Lung (tissue), 12 donors: ENCODE measurements around the gene IFITM10. TPM values are rescaled to one million over a fixed set of nuclear protein-coding genes. Genes with fewer than 3 reads are reported as not detected.
"Not testable (repeated sequence)": the region's sequence is repeated elsewhere in the genome, so short reads cannot be mapped to it uniquely, and the experiment has no call there.

Source experiments
- ATAC-seq: fragments of 200-7000 bp; cut with Tn5 transposase; one replicate; pipeline ENCODE4 v1.9.1; 2020; ENCODE audit warnings: moderate number of reproducible peaks; ENCODE audit not compliant: insufficient read depth, low FRiP score
- DNase-seq, 3 donors: peaks; one replicate each; pipeline ENCODE4 v3.0.0-alpha.2; 2013 to 2017
- H3K27ac ChIP-seq, 2 donors: one replicate each; pipeline ENCODE4 v1.5.1; 2013; ENCODE audit warnings: mild to moderate bottlenecking in 2 of 2, moderate library complexity in 2 of 2, control low read depth in 1 of 2, inconsistent platforms in 1 of 2, low read depth in 1 of 2, low read length in 1 of 2
- H3K27me3 ChIP-seq, 3 donors: one replicate each; pipeline ENCODE4 v1.5.1; 2013; ENCODE audit warnings: low read length in 2 of 3; ENCODE audit not compliant: control insufficient read depth in 3 of 3, insufficient read depth in 3 of 3
- H3K36me3 ChIP-seq, 4 donors: one replicate each; pipeline ENCODE4 v1.5.1; 2013; ENCODE audit warnings: low read length in 4 of 4, mild to moderate bottlenecking in 1 of 4, moderate library complexity in 1 of 4; ENCODE audit not compliant: control insufficient read depth in 4 of 4, insufficient read depth in 4 of 4
- H3K4me1 ChIP-seq, 5 donors: one replicate each; pipeline ENCODE4 v1.5.1; 2013; ENCODE audit warnings: low read length in 5 of 5, mild to moderate bottlenecking in 2 of 5, moderate library complexity in 1 of 5; ENCODE audit not compliant: control insufficient read depth in 5 of 5, insufficient read depth in 5 of 5
- H3K4me3 ChIP-seq: one replicate; pipeline ENCODE4 v1.5.1; 2013; ENCODE audit warnings: mild to moderate bottlenecking, control low read depth, moderate library complexity
- H3K9ac ChIP-seq, 2 donors: one replicate each; pipeline ENCODE4 v1.5.1; 2013; ENCODE audit warnings: low read length in 2 of 2, control low read depth in 1 of 2; ENCODE audit not compliant: insufficient read depth in 1 of 2
- H3K9me3 ChIP-seq, 4 donors: one replicate each; pipeline ENCODE4 v1.5.1; 2013; ENCODE audit warnings: low read length in 3 of 4, mild to moderate bottlenecking in 1 of 4, moderate library complexity in 1 of 4; ENCODE audit not compliant: control insufficient read depth in 4 of 4, insufficient read depth in 3 of 4
- WGBS, 2 donors: extraction: QIAGEN DNeasy Blood & Tissue Kit; methylation state at CpG; one replicate each; pipeline ENCODE4 v1.1.7; 2013; 5-methylcytosine and 5-hydroxymethylcytosine counted together
- polyA plus RNA-seq, 2 donors: library from polyadenylated mRNA; stranded (reverse); fragments of 200-250 nt; gene quantifications; one replicate each; pipeline ENCODE4 v1.2.1, GENCODE V29; 2013
- total RNA-seq, 2 donors: library from RNA; depleted of rRNA in 1 of 2; stranded (reverse); fragments of >200 nt in 1 of 2; gene quantifications; one replicate each; pipeline ENCODE4 v1.2.1, GENCODE V29; 2014 to 2021
- TF ChIP-seq, protein P1 (sequence below): IDR thresholded peaks from 2 replicates; pipeline ENCODE4 v1.5.1; 2012; ENCODE audit warnings: mild to moderate bottlenecking; ENCODE audit errors: control extremely low read depth, extremely low read depth
- donor health status: control.
- donor health status: control.
- donor health status: Bipolar disorder and iron deficiency.
- donor health status: healthy.
- donor health status: DM: yes; HTN: yes; CAD: no.

Gene IFITM10
- total and polyA plus RNA-seq, 4 donors, result 0.40 to 18.8 (median 2.7) TPM

DNA sequence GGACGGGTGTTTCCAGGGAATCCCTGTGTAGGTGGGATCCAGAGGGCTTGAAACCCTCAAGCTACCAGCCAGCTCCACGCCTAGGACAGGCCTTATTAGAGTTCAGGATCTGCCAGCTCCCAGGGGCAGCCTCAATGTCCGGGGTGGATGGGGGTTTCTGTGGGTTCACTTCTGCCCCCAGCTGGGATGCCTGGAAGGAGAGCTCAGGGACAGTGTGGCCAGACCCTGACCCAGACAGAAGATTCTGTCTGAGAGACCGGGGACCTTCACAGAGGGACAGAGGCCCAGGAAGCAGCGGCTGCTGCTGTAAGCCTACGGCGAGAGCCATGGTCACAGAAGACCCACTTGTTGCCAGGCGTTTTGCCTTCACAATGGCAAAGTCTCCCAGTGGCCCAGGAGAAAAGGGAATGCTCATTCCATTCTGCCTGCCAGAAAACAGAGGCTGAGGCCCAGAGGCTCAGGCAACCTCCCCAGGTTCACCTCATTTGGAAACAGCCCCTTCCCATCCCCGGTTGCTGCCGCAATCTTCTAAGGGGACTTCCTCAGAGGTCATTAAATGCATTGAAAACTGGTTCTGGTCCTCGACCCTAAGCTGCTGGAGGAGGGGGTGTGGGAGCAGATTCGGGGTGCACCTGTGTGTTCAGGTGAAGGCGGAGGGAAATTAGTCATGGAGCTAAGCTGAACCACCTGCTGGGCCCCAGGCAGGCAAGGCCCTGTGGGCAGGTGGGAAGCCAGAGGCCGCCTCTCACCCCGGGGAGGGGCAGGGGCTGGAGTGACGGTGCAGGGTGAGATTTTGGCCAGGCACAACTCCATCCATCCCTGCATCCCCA, 58.3 kb downstream of the IFITM10 start:
- ATAC-seq (no peak), DNase-seq (no peak)
- Histone ChIP-seq H3K27me3 (peaks cover 0 to 5% (median 0%) of the 10 kb centered on the region in 3 donors), H3K27ac (no peak overlapping the region), H3K4me1 (peaks cover 0 to 22% (median 8%) of the 10 kb centered on the region in 5 donors), H3K9me3 (peaks cover 0 to 2% (median 0%) of the 10 kb centered on the region in 4 donors), H3K4me3 (no peak overlapping the region), H3K9ac (no peak overlapping the region), H3K36me3 (no peaks in the 10 kb centered on the region)
- TF ChIP-seq, protein P1, sequence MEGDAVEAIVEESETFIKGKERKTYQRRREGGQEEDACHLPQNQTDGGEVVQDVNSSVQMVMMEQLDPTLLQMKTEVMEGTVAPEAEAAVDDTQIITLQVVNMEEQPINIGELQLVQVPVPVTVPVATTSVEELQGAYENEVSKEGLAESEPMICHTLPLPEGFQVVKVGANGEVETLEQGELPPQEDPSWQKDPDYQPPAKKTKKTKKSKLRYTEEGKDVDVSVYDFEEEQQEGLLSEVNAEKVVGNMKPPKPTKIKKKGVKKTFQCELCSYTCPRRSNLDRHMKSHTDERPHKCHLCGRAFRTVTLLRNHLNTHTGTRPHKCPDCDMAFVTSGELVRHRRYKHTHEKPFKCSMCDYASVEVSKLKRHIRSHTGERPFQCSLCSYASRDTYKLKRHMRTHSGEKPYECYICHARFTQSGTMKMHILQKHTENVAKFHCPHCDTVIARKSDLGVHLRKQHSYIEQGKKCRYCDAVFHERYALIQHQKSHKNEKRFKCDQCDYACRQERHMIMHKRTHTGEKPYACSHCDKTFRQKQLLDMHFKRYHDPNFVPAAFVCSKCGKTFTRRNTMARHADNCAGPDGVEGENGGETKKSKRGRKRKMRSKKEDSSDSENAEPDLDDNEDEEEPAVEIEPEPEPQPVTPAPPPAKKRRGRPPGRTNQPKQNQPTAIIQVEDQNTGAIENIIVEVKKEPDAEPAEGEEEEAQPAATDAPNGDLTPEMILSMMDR, result no peak
- WGBS, 2 donors, result 84 to 89% methylated on average over 16 of the region's 16 CpGs

DNA sequence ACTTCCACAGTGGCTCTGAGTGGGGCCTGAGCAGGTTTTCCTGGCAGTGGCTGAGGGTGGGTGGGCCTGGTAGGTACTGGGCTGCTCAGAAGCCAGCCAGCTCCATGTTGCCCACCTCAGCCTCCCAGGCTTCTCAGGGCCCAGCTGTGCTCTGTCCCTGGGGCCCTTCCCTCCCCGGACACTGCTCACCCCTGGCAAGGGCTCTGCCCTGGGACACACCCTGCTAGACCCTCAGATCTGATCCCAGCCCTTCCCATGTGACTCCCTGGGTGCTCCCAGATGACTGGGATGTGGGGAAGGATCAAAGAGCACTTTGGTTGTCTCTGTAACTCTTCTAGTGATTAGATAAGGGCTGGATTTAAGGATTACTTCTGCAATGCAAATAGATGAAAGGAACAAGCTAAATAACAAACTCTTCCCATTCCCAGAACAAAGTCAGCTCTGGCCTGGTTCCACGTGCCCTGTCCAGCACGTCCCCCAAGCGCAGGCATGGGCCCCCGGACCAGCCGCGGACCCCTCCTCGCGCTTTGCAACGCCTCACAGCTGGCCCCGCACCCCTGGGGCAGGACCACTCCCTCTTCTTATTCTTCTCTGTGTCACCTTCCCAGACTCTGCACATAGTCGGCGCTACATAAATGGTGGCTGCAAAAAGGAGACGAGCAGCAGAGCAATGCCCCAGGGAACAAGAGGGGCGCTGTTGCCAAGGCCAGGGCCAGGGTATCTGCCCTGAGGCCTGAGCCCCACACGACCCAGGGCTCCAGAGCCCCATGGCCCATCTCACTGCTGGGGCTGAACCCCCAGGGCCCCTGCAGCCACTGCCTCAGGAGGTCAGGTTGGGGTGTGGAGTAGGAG, 59.1 kb downstream of the IFITM10 start:
- DNase-seq, result no peak

DNA sequence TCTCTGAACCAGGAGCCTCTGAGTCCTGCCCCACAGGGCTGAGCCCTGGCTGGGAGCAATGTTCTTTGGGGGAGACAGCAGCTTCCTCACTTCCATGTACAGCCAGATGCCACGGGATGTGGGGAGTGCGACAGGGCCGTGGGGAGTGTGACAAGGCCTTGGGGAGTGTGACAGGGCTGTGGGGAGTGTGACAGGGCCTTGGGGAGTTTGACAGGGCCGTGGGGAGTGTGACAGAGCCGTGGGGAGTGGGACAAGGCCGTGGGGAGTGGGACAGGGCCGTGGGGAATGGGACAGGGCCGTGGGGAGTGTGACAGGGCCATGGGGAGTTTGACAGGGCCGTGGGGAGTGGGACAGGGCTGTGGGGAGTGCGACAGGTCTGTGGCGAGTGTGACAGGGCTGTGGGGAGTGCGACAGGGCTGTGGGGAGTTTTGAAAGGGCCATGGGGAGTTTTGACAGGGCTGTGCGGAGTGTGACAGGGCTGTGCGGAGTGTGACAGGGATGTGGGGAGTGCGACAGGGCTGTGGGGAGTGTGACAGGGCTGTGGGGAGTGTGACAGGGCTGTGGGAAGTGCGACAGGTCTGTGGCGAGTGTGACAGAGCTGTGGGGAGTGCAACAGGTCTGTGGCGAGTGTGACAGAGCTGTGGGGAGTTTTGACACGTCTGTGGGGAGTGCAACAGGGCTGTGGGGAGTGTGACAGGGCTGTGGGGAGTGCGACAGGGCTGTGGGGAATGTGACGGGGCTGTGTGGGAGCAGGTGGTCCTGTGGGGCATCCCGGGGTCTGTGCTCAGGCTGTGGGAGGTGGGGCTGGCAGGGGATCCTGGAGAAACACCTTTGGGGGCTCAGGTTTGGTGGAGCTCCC, 60.0 kb downstream of the IFITM10 start:
- H3K9me3 ChIP-seq, result no peaks in the 10 kb centered on the region
- H3K36me3 ChIP-seq, result no peaks in the 10 kb centered on the region
- H3K4me3 ChIP-seq, result no peak overlapping the region
- peaks cover 0 to 22% (median 8%) of the 10 kb centered on the region in 5 donors for H3K4me1 ChIP-seq
- DNase-seq (no peak), ATAC-seq (no peak)
- no peak overlapping the region for H3K9ac ChIP-seq
- H3K27ac ChIP-seq, result no peak overlapping the region
- TF ChIP-seq, protein P1, result no peak
- peaks cover 0 to 5% (median 0%) of the 10 kb centered on the region in 3 donors for H3K27me3 ChIP-seq
- WGBS, 2 donors, result 78 to 80% methylated on average over 22 of the region's 22 CpGs

More for the DNA sequence above, 59.1 kb downstream of the IFITM10 start:
- Histone ChIP-seq H3K27ac (no peak overlapping the region), H3K36me3 (no peaks in the 10 kb centered on the region), H3K9ac (no peak overlapping the region), H3K4me3 (no peak overlapping the region), H3K4me1 (peaks cover 0 to 22% (median 8%) of the 10 kb centered on the region in 5 donors), H3K27me3 (peaks cover 0 to 5% (median 0%) of the 10 kb centered on the region in 3 donors), H3K9me3 (no peaks in the 10 kb centered on the region)
- 82 to 87% methylated on average over 16 of the region's 16 CpGs for WGBS, 2 donors
- TF ChIP-seq, protein P1, result no peak
- ATAC-seq, result no peak

DNA sequence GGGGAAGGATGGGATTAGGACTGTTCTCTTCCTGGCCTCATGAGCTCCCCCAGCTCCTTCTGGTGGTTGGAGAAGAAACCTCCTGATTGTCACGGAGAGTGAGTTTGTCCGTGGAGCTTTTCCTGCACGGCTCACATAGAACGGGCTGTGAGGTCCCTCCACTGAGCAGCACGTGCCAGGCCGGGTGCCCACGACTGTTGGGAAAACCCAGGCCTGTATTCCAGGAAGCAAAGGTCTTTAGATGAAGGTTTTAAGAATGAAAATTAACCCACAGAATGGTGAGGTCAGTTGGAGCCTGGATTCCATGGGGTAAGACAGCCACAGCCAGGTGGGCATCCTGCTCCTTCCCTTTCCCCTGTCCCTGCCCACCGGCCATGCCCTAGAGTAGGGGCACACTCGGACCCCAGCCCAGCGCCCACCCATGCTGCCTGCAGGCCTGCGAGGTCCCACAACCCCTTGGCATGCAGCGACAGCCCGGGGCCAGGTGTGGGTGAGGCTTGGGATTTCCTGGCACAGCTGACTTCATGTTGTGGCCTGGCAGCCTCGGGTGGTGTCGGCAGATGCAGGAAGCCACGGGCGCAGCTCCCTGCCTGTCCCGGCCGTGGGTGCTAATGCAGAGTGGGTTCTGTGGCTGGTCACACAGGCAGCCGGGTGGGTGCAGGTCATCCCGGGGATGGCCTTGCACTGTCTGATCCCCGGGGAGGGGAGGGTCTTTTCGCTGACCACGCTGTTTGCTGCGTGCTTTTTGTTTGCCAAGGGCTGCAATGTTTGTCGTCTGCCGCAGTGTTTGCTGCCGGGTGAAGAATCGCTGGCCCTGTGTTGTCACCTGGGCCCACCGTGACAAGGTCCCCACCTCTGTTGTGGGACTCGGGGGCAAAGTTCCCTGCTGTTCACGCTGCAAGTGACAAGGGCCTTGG, 60.9 kb downstream of the IFITM10 start:
- DNase-seq, ATAC-seq: not testable (repeated sequence)

More for the DNA sequence above, 60.9 kb downstream of the IFITM10 start:
- WGBS, 2 donors, result 72 to 73% methylated on average over 27 to 32 of the region's 32 CpGs
- H3K27me3 ChIP-seq, H3K36me3 ChIP-seq, H3K9ac ChIP-seq, H3K9me3 ChIP-seq, H3K4me3 ChIP-seq, H3K27ac ChIP-seq: not testable (repeated sequence)
- H3K4me1 ChIP-seq, result peaks cover 0 to 22% (median 8%) of the 10 kb centered on the region in 5 donors
